Endodermal cell (in vitro differentiated cells): ENCODE data around the gene NDST4. TPM values are rescaled to one million over a fixed set of nuclear protein-coding genes. Genes with fewer than 3 reads are reported as not detected.

Source experiments
- DNase-seq: peaks from one replicate; pipeline ENCODE4 v3.0.0-alpha.2; 2017
- H3K27ac ChIP-seq: 2 replicates; pipeline ENCODE4 v1.5.1; 2013; ENCODE audit warnings: mild to moderate bottlenecking, low read depth, low read length, moderate library complexity
- H3K27me3 ChIP-seq: 2 replicates; pipeline ENCODE4 v1.6.1; 2013; ENCODE audit warnings: mild to moderate bottlenecking, low read length, moderate library complexity; ENCODE audit not compliant: insufficient read depth, control insufficient read depth, poor library complexity, severe bottlenecking
- H3K36me3 ChIP-seq: 2 replicates; pipeline ENCODE4 v1.7.0; 2013; ENCODE audit warnings: mild to moderate bottlenecking, low read length, moderate library complexity; ENCODE audit not compliant: control insufficient read depth, insufficient read depth
- H3K4me1 ChIP-seq: one replicate; pipeline ENCODE4 v1.7.0; 2013; ENCODE audit warnings: low read length; ENCODE audit not compliant: control insufficient read depth, insufficient read depth
- H3K4me3 ChIP-seq: 2 replicates; pipeline ENCODE4 v1.5.1; 2013; ENCODE audit warnings: mild to moderate bottlenecking, low read length, moderate library complexity
- H3K9ac ChIP-seq: 2 replicates; pipeline ENCODE4 v1.6.1; 2013; ENCODE audit warnings: mild to moderate bottlenecking, low read length, moderate library complexity; ENCODE audit not compliant: poor library complexity, severe bottlenecking; ENCODE audit errors: extremely low read depth
- H3K9me3 ChIP-seq: 2 replicates; pipeline ENCODE4 v1.6.1; 2013; ENCODE audit warnings: mild to moderate bottlenecking, low read length, moderate library complexity; ENCODE audit not compliant: control insufficient read depth
- H3K27ac Mint-ChIP-seq: 2 replicates; pipeline ENCODE4 v1.8.0; 2020; ENCODE audit warnings: mixed read lengths
- H3K27me3 Mint-ChIP-seq: 2 replicates; pipeline ENCODE4 v1.8.0; 2021; ENCODE audit warnings: mild to moderate bottlenecking, mixed read lengths; ENCODE audit not compliant: insufficient read depth
- H3K36me3 Mint-ChIP-seq: 2 replicates; pipeline ENCODE4 v1.8.0; 2020; ENCODE audit warnings: low read depth, mixed read lengths
- H3K4me1 Mint-ChIP-seq: 2 replicates; pipeline ENCODE4 v1.8.0; 2020; ENCODE audit warnings: mixed read lengths
- H3K4me3 Mint-ChIP-seq: 2 replicates; pipeline ENCODE4 v1.8.0; 2020; ENCODE audit warnings: mild to moderate bottlenecking, moderate library complexity, mixed read lengths
- H3K9me3 Mint-ChIP-seq: 2 replicates; pipeline ENCODE4 v1.8.0; 2020; ENCODE audit warnings: mild to moderate bottlenecking, mixed read lengths
- CTCF ChIP-seq: fragments of 200-600 bp; sonication (generic); conservative IDR thresholded peaks from 2 replicates; pipeline ENCODE4 v1.5.0; 2021; ENCODE audit warnings: antibody characterized with exemption, mild to moderate bottlenecking
- WGBS, 2 experiments: methylation state at CpG; one replicate each; pipeline versions ENCODE4 v1.1.5 to v1.1.7; 2013; ENCODE audit warnings: missing lambda C conversion rate in 2 of 2, mixed read lengths in 1 of 2; ENCODE audit not compliant: insufficient coverage in 1 of 2, insufficient read length in 1 of 2; 5-methylcytosine and 5-hydroxymethylcytosine counted together
- total RNA-seq, 2 donors: library from RNA; stranded (reverse); fragmentation: NEBNext Ultra II Directional in 1 of 2; extraction: Animal tissue kit (Norgen Biotek cat#: 25700) in 1 of 2; gene quantifications; 2 replicates in 1 of 2; 3 replicates in 1 of 2; pipeline ENCODE4 v1.2.1, GENCODE V29; 2021

NDST4 gene
- total RNA-seq, 2 donors from 2014 or later: 0.31 TPM; not detected in 1

- H3K4me1 ChIP-seq: no peaks in the 10 kb centered on the region
- TF ChIP-seq CTCF: no peak
- H3K4me3 Mint-ChIP-seq: no peak overlapping the region
- H3K4me3 ChIP-seq: no peak overlapping the region
- H3K4me1 Mint-ChIP-seq: no peaks in the 10 kb centered on the region
- H3K27ac ChIP-seq: no peak overlapping the region
- H3K9me3 Mint-ChIP-seq: no peaks in the 10 kb centered on the region
- 95 to 100% methylated on average over 3 to 4 of the region's 4 CpGs for WGBS, 2 experiments
- no peaks in the 10 kb centered on the region for H3K36me3 ChIP-seq
- DNase-seq: no peak
- H3K9ac ChIP-seq: no peak overlapping the region
- H3K9me3 ChIP-seq: no peaks in the 10 kb centered on the region
- H3K27me3 ChIP-seq: no peaks in the 10 kb centered on the region
- no peaks in the 10 kb centered on the region for H3K36me3 Mint-ChIP-seq
- H3K27ac Mint-ChIP-seq: no peak overlapping the region
- H3K27me3 Mint-ChIP-seq: no peaks in the 10 kb centered on the region
These were observed 58.6 kb downstream of the NDST4 start for GRCh38 chr4:115054836-115055235.

GRCh38 chr4:115053313-115053712, 60.1 kb downstream of the NDST4 start:
- Histone ChIP-seq H3K4me3 (no peak overlapping the region), H3K27ac (no peak overlapping the region), H3K9ac (no peak overlapping the region), H3K27me3 (no peaks in the 10 kb centered on the region), H3K4me1 (no peaks in the 10 kb centered on the region), H3K9me3 (no peaks in the 10 kb centered on the region), H3K36me3 (no peaks in the 10 kb centered on the region)
- no peaks in the 10 kb centered on the region for H3K27me3 Mint-ChIP-seq
- H3K27ac Mint-ChIP-seq: no peak overlapping the region
- H3K36me3 Mint-ChIP-seq: no peaks in the 10 kb centered on the region
- H3K4me3 Mint-ChIP-seq: no peak overlapping the region
- DNase-seq: no peak
- no peak for TF ChIP-seq CTCF
- H3K9me3 Mint-ChIP-seq: no peaks in the 10 kb centered on the region
- H3K4me1 Mint-ChIP-seq: no peaks in the 10 kb centered on the region
- WGBS, 2 experiments: 100% methylated on average over 1 of the region's 1 CpG

GRCh38 chr4:115042496-115042895, 70.9 kb downstream of the NDST4 start:
- DNase-seq: peak; percentile 53

More at GRCh38 chr4:115042496-115042895, 70.9 kb downstream of the NDST4 start:
- H3K9me3 ChIP-seq: no peaks in the 10 kb centered on the region
- H3K27me3 Mint-ChIP-seq: no peaks in the 10 kb centered on the region
- no peak overlapping the region for H3K27ac ChIP-seq
- TF ChIP-seq CTCF: peak; percentile 81
- H3K27me3 ChIP-seq: no peaks in the 10 kb centered on the region
- no peaks in the 10 kb centered on the region for H3K4me1 ChIP-seq
- H3K9ac ChIP-seq: no peak overlapping the region
- no peak overlapping the region for H3K4me3 ChIP-seq
- H3K27ac Mint-ChIP-seq: no peak overlapping the region
- H3K9me3 Mint-ChIP-seq: no peaks in the 10 kb centered on the region
- WGBS, 2 experiments: 58% methylated on average over 3 of the region's 3 CpGs; no CpG with 5 or more reads in 1 of the 2 experiments
- no peak overlapping the region for H3K4me3 Mint-ChIP-seq
- H3K4me1 Mint-ChIP-seq: no peaks in the 10 kb centered on the region
- no peaks in the 10 kb centered on the region for H3K36me3 Mint-ChIP-seq
- no peaks in the 10 kb centered on the region for H3K36me3 ChIP-seq
